RWPE2 (cell line): ENCODE results near the gene LHFPL3.

Experiments used
- ATAC-seq: fragments of 200-7000 bp; cut with Tn5 transposase; 3 replicates; pipeline ENCODE4 v1.9.1; 2021; ENCODE audit warnings: low read depth
- DNase-seq: peaks from one replicate; pipeline ENCODE4 v3.0.0-alpha.2; 2020; ENCODE audit warnings: low spot score
- H3K27ac ChIP-seq: fragments of 450-650 bp; 2 replicates; pipeline ENCODE4 v1.5.1; 2017; ENCODE audit warnings: mild to moderate bottlenecking; ENCODE audit not compliant: poor library complexity, severe bottlenecking
- H3K27me3 ChIP-seq: fragments of 250-450 bp; sonication (Bioruptor Pico); 2 replicates; pipeline ENCODE4 v1.5.1; 2021; ENCODE audit warnings: mild to moderate bottlenecking, moderate library complexity; ENCODE audit not compliant: insufficient read depth, poor library complexity, severe bottlenecking
- H3K36me3 ChIP-seq: fragments of 250-450 bp; sonication (Bioruptor Pico); 2 replicates; pipeline ENCODE4 v1.5.1; 2020; ENCODE audit warnings: low read depth, mild to moderate bottlenecking, moderate library complexity
- H3K4me1 ChIP-seq: fragments of 250-450 bp; sonication (Bioruptor Pico); 2 replicates; pipeline ENCODE4 v1.5.1; 2021; ENCODE audit warnings: mild to moderate bottlenecking, moderate library complexity; ENCODE audit not compliant: insufficient read depth, poor library complexity, severe bottlenecking
- H3K4me3 ChIP-seq: fragments of 250-450 bp; sonication (Bioruptor Pico); 2 replicates; pipeline ENCODE4 v1.5.1; 2021; ENCODE audit warnings: mild to moderate bottlenecking, moderate library complexity; ENCODE audit not compliant: severe bottlenecking
- H3K9me3 ChIP-seq: fragments of 250-450 bp; sonication (Bioruptor Pico); 2 replicates; pipeline ENCODE4 v1.5.1; 2021; ENCODE audit warnings: mild to moderate bottlenecking, moderate library complexity; ENCODE audit not compliant: severe bottlenecking
- CTCF ChIP-seq: fragments of 450-650 bp; IDR thresholded peaks from one replicate; pipeline ENCODE4 v1.5.1; 2017; ENCODE audit warnings: mild to moderate bottlenecking, moderate library complexity; ENCODE audit not compliant: poor library complexity, severe bottlenecking

Gene LHFPL3

GRCh38 chr7:104906032-104906431, 577.6 kb downstream of the LHFPL3 start:
- no peaks in the 10 kb centered on the region for H3K36me3 ChIP-seq
- ATAC-seq (no peak), DNase-seq (no peak)
- peaks cover 18% of the 10 kb centered on the region for H3K27me3 ChIP-seq
- H3K4me1 ChIP-seq = no peaks in the 10 kb centered on the region
- H3K27ac ChIP-seq = no peak overlapping the region
- no peaks in the 10 kb centered on the region for H3K9me3 ChIP-seq
- H3K4me3 ChIP-seq = no peak overlapping the region
- no peak for TF ChIP-seq CTCF

GRCh38 chr7:104906556-104906955, 578.2 kb downstream of the LHFPL3 start:
- DNase-seq (no peak), ATAC-seq (no peak)
- H3K4me1 ChIP-seq = no peaks in the 10 kb centered on the region
- no peak overlapping the region for H3K4me3 ChIP-seq
- H3K9me3 ChIP-seq = no peaks in the 10 kb centered on the region
- H3K27me3 ChIP-seq = peaks cover 18% of the 10 kb centered on the region
- no peaks in the 10 kb centered on the region for H3K36me3 ChIP-seq
- no peak for TF ChIP-seq CTCF
- H3K27ac ChIP-seq = no peak overlapping the region

- ATAC-seq (no peak), DNase-seq (no peak)
- H3K4me1 ChIP-seq = no peaks in the 10 kb centered on the region
- H3K27me3 ChIP-seq = peaks cover 18% of the 10 kb centered on the region
- no peak overlapping the region for H3K4me3 ChIP-seq
- no peaks in the 10 kb centered on the region for H3K9me3 ChIP-seq
- H3K27ac ChIP-seq = no peak overlapping the region
- TF ChIP-seq CTCF = no peak
- no peaks in the 10 kb centered on the region for H3K36me3 ChIP-seq
Observed at GRCh38 chr7:104908636-104909035, 580.2 kb downstream of the LHFPL3 start.

GRCh38 chr7:104909096-104909495, 580.7 kb downstream of the LHFPL3 start:
- Histone ChIP-seq H3K9me3 (no peaks in the 10 kb centered on the region), H3K27ac (no peak overlapping the region), H3K36me3 (no peaks in the 10 kb centered on the region), H3K4me1 (no peaks in the 10 kb centered on the region), H3K4me3 (no peak overlapping the region), H3K27me3 (peaks cover 18% of the 10 kb centered on the region)
- no peak for DNase-seq
- no peak for TF ChIP-seq CTCF
- no peak for ATAC-seq

- H3K27ac ChIP-seq = no peak overlapping the region
- peaks cover 3% of the 10 kb centered on the region for H3K27me3 ChIP-seq
- no peak for TF ChIP-seq CTCF
- H3K4me3 ChIP-seq = no peak overlapping the region
- H3K4me1 ChIP-seq = no peaks in the 10 kb centered on the region
- H3K36me3 ChIP-seq = no peaks in the 10 kb centered on the region
- ATAC-seq (no peak), DNase-seq (no peak)
- no peaks in the 10 kb centered on the region for H3K9me3 ChIP-seq
Observed at GRCh38 chr7:104914421-104914820, 586.0 kb downstream of the LHFPL3 start.
